Right ventricle myocardium superior (tissue), 1 donor: ENCODE measurements around the gene CTCFL. TPM values are rescaled to one million over a fixed set of nuclear protein-coding genes. Genes with fewer than 3 reads are reported as not detected.
"Not testable (repeated sequence)": the region's sequence is repeated elsewhere in the genome, so short reads cannot be mapped to it uniquely, and the experiment has no call there.

Experiments used
- ATAC-seq: fragments of 200-7000 bp; cut with Tn5 transposase; one replicate; pipeline ENCODE4 v1.9.1; 2020; ENCODE audit warnings: mild to moderate bottlenecking; ENCODE audit not compliant: poor library complexity
- DNase-seq: peaks from one replicate; pipeline ENCODE4 v3.0.0-alpha.2; 2020
- intact Hi-C: fragments of 100-400 bp; cut with DNase I; formaldehyde crosslinking; loops from one replicate; pipeline ENCODE4 v1.11.2; 2022
- total RNA-seq: library from RNA; stranded (reverse); fragmentation: NEBNext Ultra II Directional; extraction: Animal tissue kit (Norgen Biotek cat#: 25700); gene quantifications from one replicate; pipeline ENCODE4 v1.2.1, GENCODE V29; 2021
- donor health status: DM: no; HTN: yes; CAD: no; lungs with severe emphysema.

Gene CTCFL
- total RNA-seq, 1 donor from 2014 or later, result not detected

- DNase-seq, result no peak
- ATAC-seq, result no peak
- intact Hi-C loops, result no loop called here
These were observed 2.4 kb downstream of the CTCFL start for GRCh38 chr20:57522380-57523140.

- ATAC-seq, result no peak
- intact Hi-C loops, result no loop called here
- DNase-seq, result no peak
These were observed 7.0 kb downstream of the CTCFL start for GRCh38 chr20:57517904-57518303.

GRCh38 chr20:57514273-57514751 lies 10.6 kb downstream of the CTCFL start:
- DNase-seq (peak; percentile 67), ATAC-seq (peak; percentile 93)
- intact Hi-C loops, result loop anchor here (2.0 to 5.0 kb wide), 2 partner anchors 80 to 698 kb away; no protein-coding TSS in a partner anchor

- intact Hi-C loops, result loop anchor here (5.0 kb wide), 1 partner anchor 699 kb away; no protein-coding TSS in a partner anchor
- DNase-seq (no peak), ATAC-seq (no peak)
These were observed 11.7 kb downstream of the CTCFL start for GRCh38 chr20:57513199-57513598.

- ATAC-seq (no peak), DNase-seq (no peak)
- intact Hi-C loops, result loop anchor here (5.0 kb wide), 1 partner anchor 700 kb away; no protein-coding TSS in a partner anchor
These were observed 12.5 kb downstream of the CTCFL start for GRCh38 chr20:57512432-57512831.

- not testable (repeated sequence) for DNase-seq, ATAC-seq
- intact Hi-C loops, result loop anchor here (5.0 kb wide), 1 partner anchor 701 kb away; no protein-coding TSS in a partner anchor
These were observed 13.2 kb downstream of the CTCFL start for GRCh38 chr20:57511709-57512108.

- ATAC-seq, result no peak
- DNase-seq, result no peak
- intact Hi-C loops, result loop anchor here (5.0 kb wide), 1 partner anchor 703 kb away; no protein-coding TSS in a partner anchor
These were observed 15.2 kb downstream of the CTCFL start for GRCh38 chr20:57509665-57510237.

- intact Hi-C loops, result no loop called here
- ATAC-seq, result no peak
- no peak for DNase-seq
These were observed 16.1 kb downstream of the CTCFL start for GRCh38 chr20:57508831-57509230.

- DNase-seq (no peak), ATAC-seq (no peak)
- intact Hi-C loops, result no loop called here
These were observed 16.6 kb downstream of the CTCFL start for GRCh38 chr20:57508381-57508780.

GRCh38 chr20:57507477-57507876 lies 17.5 kb downstream of the CTCFL start:
- ATAC-seq (no peak), DNase-seq (peak; percentile 57)
- intact Hi-C loops, result no loop called here

- ATAC-seq, result no peak
- intact Hi-C loops, result no loop called here
- DNase-seq, result no peak
These were observed 19.0 kb downstream of the CTCFL start for GRCh38 chr20:57505979-57506378.

- ATAC-seq (no peak), DNase-seq (no peak)
- intact Hi-C loops, result no loop called here
These were observed 20.5 kb downstream of the CTCFL start for GRCh38 chr20:57504411-57504810.

- peak; percentile 32 for ATAC-seq
- intact Hi-C loops, result no loop called here
- no peak for DNase-seq
These were observed 21.8 kb downstream of the CTCFL start for GRCh38 chr20:57503035-57503658.

GRCh38 chr20:57502336-57502700 lies 22.6 kb downstream of the CTCFL start:
- intact Hi-C loops, result no loop called here
- DNase-seq (no peak), ATAC-seq (no peak)

GRCh38 chr20:57501461-57502335 lies 23.2 kb downstream of the CTCFL start:
- DNase-seq, result no peak
- intact Hi-C loops, result no loop called here

GRCh38 chr20:57500962-57501361 lies 24.0 kb downstream of the CTCFL start:
- no peak for DNase-seq
- ATAC-seq, result no peak
- intact Hi-C loops, result no loop called here

More at GRCh38 chr20:57501461-57502335, 23.2 kb downstream of the CTCFL start:
- no peak for ATAC-seq

GRCh38 chr20:57500235-57500634 lies 24.7 kb downstream of the CTCFL start:
- ATAC-seq (no peak), DNase-seq (no peak)
- intact Hi-C loops, result no loop called here

GRCh38 chr20:57499676-57500075 lies 25.3 kb downstream of the CTCFL start:
- ATAC-seq (no peak), DNase-seq (no peak)
- intact Hi-C loops, result no loop called here
